ENCODE measurements around the gene MUC4. TPM values are rescaled to one million over a fixed set of nuclear protein-coding genes. Genes with fewer than 3 reads are reported as not detected.

Gene MUC4
- total and polyA plus RNA-seq, 2 of the 4 experiments (the other 2 are of a cell fraction) = not detected

- Histone ChIP-seq H3K79me1 (ENCODE audit: low read depth in 1 of 2, low read length in 2 of 2) (no peaks in the 10 kb centered on the region), H3K9me3 (ENCODE audit: control insufficient read depth, insufficient read depth, low read length) (0 out of 2 replicates have a peak, but pooled peaks cover 2% of the 10 kb centered on the region), H2BK120ac (ENCODE audit: low read depth, low read length) (no peak overlapping the region), H3K4me1 (ENCODE audit: control insufficient read depth, insufficient read depth, low read length) (peaks cover 2% of the 10 kb centered on the region; the same call in 1 of the 2 replicates), H3K23ac (ENCODE audit: low read depth, low read length) (peak overlapping the region; percentile 61), H2AK5ac (ENCODE audit: low read depth, low read length) (no peak overlapping the region), H3K14ac (replicated peaks; ENCODE audit: low read depth, low read length) (no peak overlapping the region), H2BK5ac (ENCODE audit: low read depth, low read length, poor library complexity, severe bottlenecking) (no peak overlapping the region), H3K27me3 (ENCODE audit: control insufficient read depth, insufficient read depth, low read length) (peaks cover 12% of the 10 kb centered on the region), H3K18ac (ENCODE audit: low read depth, low read length) (no peak overlapping the region), H3K9ac (ENCODE audit: low read depth, low read length) (no peak overlapping the region), H2AFZ (replicated peaks; ENCODE audit: low read length, poor library complexity) (peak overlapping the region; percentile 33), H2AK9ac (replicated peaks; ENCODE audit: low read depth, low read length, poor library complexity) (peak overlapping the region; percentile 55), H3K9me1 (ENCODE audit: insufficient read depth, low read length) (peaks cover 6% of the 10 kb centered on the region), H4K8ac (ENCODE audit: low read depth in 2 of 2, low read length in 2 of 2) (no peak overlapping the region), H3K56ac (ENCODE audit: extremely low read depth, insufficient read depth, low read length) (no peak overlapping the region), H3K36me3 (ENCODE audit: control insufficient read depth, insufficient read depth, low read length) (no peaks in the 10 kb centered on the region), H2BK15ac (ENCODE audit: low read depth, low read length) (no peak overlapping the region), H4K20me1 (ENCODE audit: insufficient read depth, low read length) (no peaks in the 10 kb centered on the region), H3K4me3 (ENCODE audit: insufficient read depth, low read depth, low read length) (no peak overlapping the region), H4K91ac (ENCODE audit: insufficient read depth, low read depth, low read length) (no peak overlapping the region), H2BK20ac (ENCODE audit: low read depth, low read length) (no peak overlapping the region), H3K4ac (ENCODE audit: low read depth, low read length) (no peak overlapping the region), H3K27ac (ENCODE audit: insufficient read depth, low read length) (no peak overlapping the region), H3K4me2 (ENCODE audit: low read depth, low read length) (no peak overlapping the region), H4K5ac (ENCODE audit: low read depth, low read length) (no peak overlapping the region)
- intact Hi-C loops (cut with micrococcal nuclease) (no loop called here), dilution Hi-C loops (cut with HindIII; ENCODE audit: low sequenced_read_pairs, unreplicated experiment) (no loop called here), in situ Hi-C loops (cut with MboI; ENCODE audit: low sequenced_read_pairs) (no loop called here)
- TF ChIP-seq NFE2L2 (IDR thresholded peaks at IDR 0.05; ENCODE audit: low read depth, low read length) (no peak), CEBPB (IDR thresholded peaks at IDR 0.05; ENCODE audit: low read depth, low read length) (no peak), MXI1 (IDR thresholded peaks at IDR 0.05; ENCODE audit: borderline replicate concordance, low read depth, low read length) (no peak), MAFK (IDR thresholded peaks at IDR 0.05; ENCODE audit: low read depth, low read length) (no peak), SMC3 (IDR thresholded peaks at IDR 0.05; ENCODE audit: low read depth, low read length) (no peak), CHD1 (IDR thresholded peaks at IDR 0.05; ENCODE audit: low read depth, low read length) (no peak)
- no TSS peak for BruUV-seq (replicated peaks)
- no peak for DNase-seq
- WGBS, 2 experiments (ENCODE audit: extremely low coverage in 2 of 2, insufficient read length in 1 of 2) = 74% methylated on average over 4 of the region's 6 CpGs; no CpG with 5 or more reads in 1 of the 2 experiments
- ChIA-PET POLR2A (ENCODE audit: unreplicated experiment) (no interaction called here), CTCF (no interaction called here)
- ATAC-seq (ENCODE audit: low read depth) = peak; percentile 59
These were observed 102.9 kb downstream of the MUC4 start for GRCh38 chr3:195708626-195709481.

Data from IMR-90 (cell line).